Dendritic cell treated with granulocyte-macrophage colony-stimulating factor and Interleukin-4, amounts not matched to agents 40 ng/mL and 50 ng/mL, for 4 days (primary cell): Measurements from ENCODE around the gene ABCA1.

Experiments used
- H3K27ac Mint-ChIP-seq: one replicate; pipeline ENCODE4 v1.8.0; 2022; ENCODE audit warnings: mild to moderate bottlenecking, mixed read lengths
- H3K27me3 Mint-ChIP-seq: one replicate; pipeline ENCODE4 v1.8.0; 2022; ENCODE audit warnings: mild to moderate bottlenecking, mixed read lengths
- H3K36me3 Mint-ChIP-seq: one replicate; pipeline ENCODE4 v1.8.0; 2022; ENCODE audit warnings: low read depth, mixed read lengths
- H3K4me1 Mint-ChIP-seq: one replicate; pipeline ENCODE4 v1.8.0; 2022; ENCODE audit warnings: low read depth, mixed read lengths
- H3K4me3 Mint-ChIP-seq: one replicate; pipeline ENCODE4 v1.8.0; 2022; ENCODE audit warnings: mild to moderate bottlenecking, moderate library complexity, mixed read lengths
- H3K9me3 Mint-ChIP-seq: one replicate; pipeline ENCODE4 v1.8.0; 2022; ENCODE audit warnings: mixed read lengths
- intact Hi-C: fragments of 100-400 bp; cut with micrococcal nuclease; formaldehyde crosslinking; loops from one replicate; pipeline ENCODE4 v1.15.0; 2022

The ABCA1 gene

DNA sequence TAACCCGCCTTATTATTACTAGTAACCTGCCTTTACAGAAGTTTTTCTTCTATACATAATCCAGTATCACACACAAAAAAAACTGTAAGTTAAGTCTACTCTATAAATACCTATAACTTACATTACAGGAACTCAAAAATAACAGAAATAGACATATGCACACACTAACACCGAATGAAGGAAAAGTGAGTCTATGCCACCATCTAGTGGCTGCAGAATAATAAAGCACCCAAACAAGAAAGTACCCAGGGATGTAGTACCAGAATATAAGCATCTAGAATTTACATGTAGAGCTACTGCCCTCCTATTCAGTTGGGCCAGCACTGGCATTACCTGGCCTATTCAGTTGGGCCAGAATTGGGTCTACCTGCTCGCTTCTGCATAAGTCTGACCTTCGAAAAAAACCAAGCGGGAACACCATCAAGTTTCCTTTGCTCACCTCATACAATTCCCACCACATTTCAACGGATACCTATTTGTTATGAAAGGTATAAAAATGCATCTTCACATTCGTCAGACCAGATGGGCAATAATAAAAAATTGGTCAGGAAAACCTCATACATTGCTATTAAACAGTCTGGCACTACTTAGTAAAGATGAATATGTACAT, 184.5 kb downstream of the ABCA1 start:
- H3K36me3 Mint-ChIP-seq = peaks cover 5% of the 10 kb centered on the region
- no peak overlapping the region for H3K27ac Mint-ChIP-seq
- peaks cover 11% of the 10 kb centered on the region for H3K4me1 Mint-ChIP-seq
- no peak overlapping the region for H3K4me3 Mint-ChIP-seq
- intact Hi-C loops = loop anchor here (5.0 kb wide), 1 partner anchor 651 kb away; the partner anchor contains the start of gene SMC2
- no peaks in the 10 kb centered on the region for H3K9me3 Mint-ChIP-seq
- H3K27me3 Mint-ChIP-seq = no peaks in the 10 kb centered on the region

GRCh38 chr9:104740621-104741020, 187.3 kb downstream of the ABCA1 start:
- no peak overlapping the region for H3K4me3 Mint-ChIP-seq
- H3K36me3 Mint-ChIP-seq = no peaks in the 10 kb centered on the region
- no peaks in the 10 kb centered on the region for H3K27me3 Mint-ChIP-seq
- no peaks in the 10 kb centered on the region for H3K9me3 Mint-ChIP-seq
- intact Hi-C loops = loop anchor here (5.0 kb wide), 1 partner anchor 648 kb away; the partner anchor contains the start of gene SMC2
- no peak overlapping the region for H3K27ac Mint-ChIP-seq
- no peaks in the 10 kb centered on the region for H3K4me1 Mint-ChIP-seq

GRCh38 chr9:104738452-104738851, 189.5 kb downstream of the ABCA1 start:
- Mint-ChIP-seq H3K36me3 (no peaks in the 10 kb centered on the region), H3K4me3 (no peak overlapping the region), H3K9me3 (no peaks in the 10 kb centered on the region), H3K4me1 (no peaks in the 10 kb centered on the region), H3K27ac (no peak overlapping the region), H3K27me3 (no peaks in the 10 kb centered on the region)
- intact Hi-C loops = no loop called here
